Activated CD8-positive, alpha-beta T cell treated with anti-CD3 and anti-CD28 coated beads for 36 hours (primary cell): ENCODE results near the gene SEC63. TPM values are rescaled to one million over a fixed set of nuclear protein-coding genes. Genes with fewer than 3 reads are reported as not detected.
A peak's percentile ranks its signal among the peaks of the same experiment; 100 is the strongest.

Experiments used
- ATAC-seq: fragments of 200-7000 bp; cut with Tn5 transposase; one replicate; pipeline ENCODE4 v1.10.0; 2021; ENCODE audit warnings: mild to moderate bottlenecking, moderate library complexity
- CTCF ChIA-PET: fragments of 350-600 bp; sonication (Branson Sonifier 250); formaldehyde crosslinking; loops from one replicate; lab custom pipeline; 2021; ENCODE audit warnings: antibody characterized with exemption; lab: Charles Lee
- POLR2A ChIA-PET: fragments of 350-600 bp; sonication (Branson Sonifier 250); formaldehyde crosslinking; loops from one replicate; lab custom pipeline; 2021; ENCODE audit warnings: antibody characterized with exemption; lab: Charles Lee
- DNase-seq: peaks from one replicate; pipeline ENCODE4 v3.0.0-alpha.2; 2020
- H3K27ac Mint-ChIP-seq: one replicate; pipeline ENCODE4 v1.8.0; 2021; ENCODE audit warnings: mild to moderate bottlenecking, mixed read lengths
- H3K27me3 Mint-ChIP-seq: one replicate; pipeline ENCODE4 v1.8.0; 2021; ENCODE audit warnings: mixed read lengths
- H3K36me3 Mint-ChIP-seq: one replicate; pipeline ENCODE4 v1.8.0; 2021; ENCODE audit warnings: low read depth, mixed read lengths
- H3K4me1 Mint-ChIP-seq: one replicate; pipeline ENCODE4 v1.8.0; 2021; ENCODE audit warnings: low read depth, mixed read lengths
- H3K4me3 Mint-ChIP-seq: one replicate; pipeline ENCODE4 v1.8.0; 2021; ENCODE audit warnings: mild to moderate bottlenecking, moderate library complexity, mixed read lengths
- H3K9me3 Mint-ChIP-seq: one replicate; pipeline ENCODE4 v1.8.0; 2021; ENCODE audit warnings: mixed read lengths
- intact Hi-C: fragments of 100-400 bp; cut with micrococcal nuclease; formaldehyde crosslinking; loops from one replicate; pipeline ENCODE4 v1.10.0; 2022
- total RNA-seq, 2 experiments: library from RNA; stranded (reverse); gene quantifications; one replicate each; pipeline ENCODE4 v1.2.3, GENCODE V29; 2021
- TF ChIP-seq, protein P1 (sequence below): fragments of 200-600 bp; IDR thresholded peaks from one replicate; pipeline ENCODE4 v1.8.0; 2022; ENCODE audit warnings: antibody characterized with exemption, mild to moderate bottlenecking

Gene SEC63
- total RNA-seq, 2 experiments from 2014 or later: 89.9 to 90.7 TPM

DNA sequence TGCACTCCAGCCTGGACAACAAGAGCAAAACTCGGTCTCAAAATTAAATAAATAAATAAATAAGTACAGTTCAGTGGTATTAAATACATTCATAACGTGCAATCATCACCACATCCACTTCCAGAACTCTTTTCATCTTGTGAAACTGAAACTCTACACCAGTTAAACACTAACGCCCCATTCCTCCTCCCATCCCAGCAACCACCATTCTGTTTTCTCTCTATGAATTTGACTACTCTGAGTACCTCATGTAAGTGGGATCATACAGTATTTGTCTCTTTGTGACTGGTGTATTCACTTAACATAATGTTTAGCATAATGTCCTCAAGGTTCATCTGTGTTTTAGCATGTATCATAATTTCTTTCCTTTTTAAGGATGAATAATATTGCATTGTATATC, 104.8 kb downstream of the SEC63 start:
- Mint-ChIP-seq H3K4me3 (no peak overlapping the region), H3K4me1 (peaks cover 7% of the 10 kb centered on the region), H3K36me3 (no peaks in the 10 kb centered on the region), H3K9me3 (no peaks in the 10 kb centered on the region), H3K27me3 (peaks cover 1% of the 10 kb centered on the region), H3K27ac (no peak overlapping the region)
- TF ChIP-seq, protein P1, sequence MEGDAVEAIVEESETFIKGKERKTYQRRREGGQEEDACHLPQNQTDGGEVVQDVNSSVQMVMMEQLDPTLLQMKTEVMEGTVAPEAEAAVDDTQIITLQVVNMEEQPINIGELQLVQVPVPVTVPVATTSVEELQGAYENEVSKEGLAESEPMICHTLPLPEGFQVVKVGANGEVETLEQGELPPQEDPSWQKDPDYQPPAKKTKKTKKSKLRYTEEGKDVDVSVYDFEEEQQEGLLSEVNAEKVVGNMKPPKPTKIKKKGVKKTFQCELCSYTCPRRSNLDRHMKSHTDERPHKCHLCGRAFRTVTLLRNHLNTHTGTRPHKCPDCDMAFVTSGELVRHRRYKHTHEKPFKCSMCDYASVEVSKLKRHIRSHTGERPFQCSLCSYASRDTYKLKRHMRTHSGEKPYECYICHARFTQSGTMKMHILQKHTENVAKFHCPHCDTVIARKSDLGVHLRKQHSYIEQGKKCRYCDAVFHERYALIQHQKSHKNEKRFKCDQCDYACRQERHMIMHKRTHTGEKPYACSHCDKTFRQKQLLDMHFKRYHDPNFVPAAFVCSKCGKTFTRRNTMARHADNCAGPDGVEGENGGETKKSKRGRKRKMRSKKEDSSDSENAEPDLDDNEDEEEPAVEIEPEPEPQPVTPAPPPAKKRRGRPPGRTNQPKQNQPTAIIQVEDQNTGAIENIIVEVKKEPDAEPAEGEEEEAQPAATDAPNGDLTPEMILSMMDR: no peak
- ChIA-PET POLR2A (no interaction called here), CTCF (interaction anchor here (0.6 to 8.0 kb wide), 2 partner anchors 91 to 125 kb away, joined by 3 to 139 read pairs; no protein-coding TSS in a partner anchor)
- peak; percentile 30 for DNase-seq
- intact Hi-C loops: no loop called here
- ATAC-seq: peak; percentile 71

DNA sequence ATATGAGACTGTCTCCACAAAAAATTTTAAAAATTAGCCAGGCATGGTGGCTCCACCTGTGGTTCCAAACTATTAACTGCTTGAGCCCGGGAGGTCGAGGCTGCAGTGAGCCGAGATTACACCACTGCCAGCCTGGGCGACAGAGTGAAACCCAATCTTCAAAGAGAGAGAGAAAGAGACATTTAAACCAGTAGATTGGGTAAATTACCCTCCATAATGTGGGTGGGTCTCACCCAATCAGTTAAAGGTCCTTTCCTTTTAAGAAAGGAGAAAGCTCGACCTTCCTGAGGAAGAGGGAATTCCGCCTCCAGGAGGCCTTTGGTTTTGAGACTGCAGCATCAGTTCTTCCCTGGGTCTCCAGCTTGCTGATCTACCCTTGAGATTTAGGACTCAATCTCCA, 108.7 kb downstream of the SEC63 start:
- intact Hi-C loops: loop anchor here (2.0 to 5.0 kb wide), 3 partner anchors 49 to 172 kb away; no protein-coding TSS in a partner anchor
- H3K36me3 Mint-ChIP-seq: no peaks in the 10 kb centered on the region
- POLR2A ChIA-PET: interaction anchor here (0.9 to 2.9 kb wide), 4 partner anchors 26 to 136 kb away, joined by 3 to 26 read pairs (median 8); partner anchors contain the start of gene SCML4
- ATAC-seq (no peak), DNase-seq (no peak)
- no peaks in the 10 kb centered on the region for H3K9me3 Mint-ChIP-seq
- TF ChIP-seq, protein P1: no peak
- H3K27ac Mint-ChIP-seq: no peak overlapping the region
- peaks cover 1% of the 10 kb centered on the region for H3K27me3 Mint-ChIP-seq
- CTCF ChIA-PET: interaction anchor here (0.7 to 8.0 kb wide), 33 partner anchors 13 to 530 kb away, joined by 3 to 139 read pairs (median 19); partner anchors contain the start of gene SCML4
- no peak overlapping the region for H3K4me3 Mint-ChIP-seq
- H3K4me1 Mint-ChIP-seq: peaks cover 13% of the 10 kb centered on the region

DNA sequence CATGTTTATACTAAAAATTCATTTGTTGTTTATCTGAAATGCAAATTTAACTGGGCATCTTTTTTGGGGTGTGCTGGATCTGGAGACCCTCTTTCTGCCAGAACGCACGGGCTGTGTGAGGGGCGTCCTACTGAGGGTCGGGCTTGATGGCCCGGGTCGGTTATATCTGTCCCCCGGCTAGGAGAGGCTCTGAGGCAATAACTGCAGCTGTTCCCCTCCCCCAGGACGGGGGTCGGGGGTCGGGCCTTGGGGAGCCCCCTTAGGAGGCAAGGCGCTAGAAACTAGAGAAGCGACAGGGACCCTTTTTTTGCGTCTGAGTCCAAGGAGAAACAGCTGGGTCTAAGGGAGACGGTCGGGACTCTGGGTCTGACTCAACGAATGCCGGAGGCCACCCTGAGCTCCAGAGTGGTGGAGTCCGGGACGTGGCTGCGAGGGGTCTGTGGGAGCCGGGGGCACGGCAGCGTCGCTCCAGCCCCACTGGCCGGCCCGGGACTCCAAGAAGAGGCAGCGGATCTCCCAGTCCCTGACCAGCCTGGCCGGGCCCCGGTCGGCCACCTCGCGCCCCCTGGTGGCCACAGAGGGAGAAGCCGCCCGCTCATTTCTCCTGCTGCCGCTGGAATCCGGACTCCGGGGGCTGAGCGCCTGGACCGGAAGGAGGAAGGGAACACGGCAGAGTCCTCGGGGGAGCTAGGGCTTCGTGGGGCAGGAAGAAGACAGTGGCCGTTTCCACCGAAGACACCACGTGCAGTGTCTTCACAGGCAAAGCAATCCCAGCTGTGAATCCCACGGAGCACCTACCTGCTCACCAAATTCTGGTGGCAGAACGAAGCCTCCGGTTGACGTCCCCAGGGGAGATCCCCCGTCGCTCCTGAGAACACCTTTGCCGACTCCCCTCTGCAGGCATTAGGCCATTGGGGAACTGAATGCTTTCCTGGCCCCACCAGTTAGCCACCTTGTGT, 109.9 kb downstream of the SEC63 start:
- Mint-ChIP-seq H3K4me3 (peak overlapping the region; percentile 72), H3K36me3 (no peaks in the 10 kb centered on the region), H3K9me3 (no peaks in the 10 kb centered on the region), H3K27me3 (peaks cover 1% of the 10 kb centered on the region), H3K27ac (peak overlapping the region; percentile 69), H3K4me1 (peaks cover 20% of the 10 kb centered on the region)
- CTCF ChIA-PET: interaction anchor here (0.6 to 8.0 kb wide), 59 partner anchors 13 to 530 kb away, joined by 3 to 139 read pairs (median 8); partner anchors contain the start of gene SCML4
- peak; percentile 86 for ATAC-seq
- intact Hi-C loops: loop anchor here (2.0 to 5.0 kb wide), 3 partner anchors 47 to 171 kb away; no protein-coding TSS in a partner anchor
- TF ChIP-seq, protein P1: peak; percentile 95
- POLR2A ChIA-PET: interaction anchor here (0.6 to 2.9 kb wide), 14 partner anchors 12 to 387 kb away, joined by 3 to 26 read pairs (median 3); partner anchors contain the start of gene SCML4
- DNase-seq: peak; percentile 83

DNA sequence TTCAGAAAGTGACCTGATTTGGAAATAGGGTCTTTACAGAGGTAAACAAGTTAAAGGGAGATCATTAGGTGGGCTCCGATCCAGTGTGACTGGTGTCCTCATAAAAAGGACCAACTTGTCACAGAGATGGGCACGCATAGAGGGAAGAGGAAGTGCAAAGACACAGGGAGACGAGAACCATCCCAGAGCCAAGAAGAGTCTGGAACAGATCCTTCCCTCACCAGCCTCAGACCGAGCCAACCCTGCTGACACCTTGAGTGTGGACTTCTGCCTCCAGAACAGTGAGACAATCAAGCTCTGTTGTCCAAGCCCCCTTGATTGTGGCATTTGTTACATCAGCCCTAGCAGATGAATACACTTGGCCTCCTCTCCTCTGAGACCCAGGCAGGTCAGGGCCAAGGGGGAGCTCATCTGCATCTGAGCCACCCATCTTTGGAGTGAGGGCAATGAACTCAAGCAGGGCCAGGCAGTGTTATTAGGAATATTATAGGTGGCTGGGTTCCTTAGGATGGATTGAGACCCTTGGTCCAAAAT, 111.7 kb downstream of the SEC63 start:
- peaks cover 1% of the 10 kb centered on the region for H3K27me3 Mint-ChIP-seq
- H3K4me1 Mint-ChIP-seq: peaks cover 22% of the 10 kb centered on the region
- intact Hi-C loops: loop anchor here (5.0 kb wide), 2 partner anchors 114 to 169 kb away; no protein-coding TSS in a partner anchor
- H3K27ac Mint-ChIP-seq: no peak overlapping the region
- DNase-seq: no peak
- TF ChIP-seq, protein P1: no peak
- ChIA-PET POLR2A (interaction anchor here (0.9 to 2.9 kb wide), 3 partner anchors 23 to 32 kb away, joined by 3 to 26 read pairs (median 4); partner anchors contain the start of gene SCML4), CTCF (interaction anchor here (1.6 to 8.0 kb wide), 15 partner anchors 11 to 171 kb away, joined by 3 to 139 read pairs (median 32); partner anchors contain the start of gene SCML4)
- H3K4me3 Mint-ChIP-seq: no peak overlapping the region
- ATAC-seq: no peak
- H3K36me3 Mint-ChIP-seq: no peaks in the 10 kb centered on the region
- no peaks in the 10 kb centered on the region for H3K9me3 Mint-ChIP-seq
